Nephron (organoid): ENCODE results near the gene ASXL1.
"Not testable (repeated sequence)": the region's sequence is repeated elsewhere in the genome, so short reads cannot be mapped to it uniquely, and the experiment has no call there.

Experiments used
- H3K27ac Mint-ChIP-seq, 3 experiments: 2 replicates each; pipeline ENCODE4 v1.8.0; 2020; ENCODE audit warnings: mixed read lengths in 3 of 3, mild to moderate bottlenecking in 2 of 3, moderate library complexity in 1 of 3
- H3K27me3 Mint-ChIP-seq: 2 replicates; pipeline ENCODE4 v1.8.0; 2021; ENCODE audit warnings: low read depth, mild to moderate bottlenecking, moderate library complexity, mixed read lengths
- H3K36me3 Mint-ChIP-seq: 2 replicates; pipeline ENCODE4 v1.8.0; 2020; ENCODE audit warnings: low read depth, mixed read lengths
- H3K4me1 Mint-ChIP-seq: 2 replicates; pipeline ENCODE4 v1.8.0; 2020; ENCODE audit warnings: mixed read lengths
- H3K4me3 Mint-ChIP-seq, 3 experiments: 2 replicates each; pipeline ENCODE4 v1.8.0; 2020; ENCODE audit warnings: mild to moderate bottlenecking in 3 of 3, mixed read lengths in 3 of 3, moderate library complexity in 2 of 3
- H3K9me3 Mint-ChIP-seq: 2 replicates; pipeline ENCODE4 v1.8.0; 2020; ENCODE audit warnings: mixed read lengths
- TF ChIP-seq, protein P1 (sequence below), 3 experiments: fragments of 200-600 bp; sonication (generic); IDR thresholded peaks; one replicate each; pipeline ENCODE4 v1.5.0; 2021; ENCODE audit warnings: antibody characterized with exemption in 3 of 3; ENCODE audit not compliant: unreplicated experiment in 3 of 3

The ASXL1 gene

DNA sequence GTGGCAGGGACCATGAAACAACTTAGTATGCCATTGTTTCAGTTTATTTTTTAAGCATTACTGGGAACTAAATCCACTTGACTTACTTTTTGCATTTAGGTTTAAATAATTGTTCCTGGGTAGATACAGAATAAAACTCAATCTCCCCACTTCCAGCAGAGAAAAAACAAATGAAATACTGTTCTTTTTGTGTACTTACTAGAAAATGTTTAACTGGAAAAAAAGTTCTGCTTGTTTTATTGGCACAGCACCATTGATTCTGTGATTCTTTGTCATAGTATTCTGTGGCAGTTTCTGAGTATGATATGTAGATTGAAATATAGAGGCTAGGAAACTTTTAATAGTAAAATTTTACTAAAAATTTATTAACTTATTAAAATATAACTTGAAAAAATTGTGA is 10.2 kb downstream of the ASXL1 start:
- Mint-ChIP-seq H3K9me3 (no peaks in the 10 kb centered on the region), H3K27me3 (no peaks in the 10 kb centered on the region), H3K4me3 (no peak overlapping the region), H3K27ac (peak overlapping the region; percentile 32 to 61 (median 60)), H3K36me3 (peaks cover 26% of the 10 kb centered on the region), H3K4me1 (peaks cover 42% of the 10 kb centered on the region)
- TF ChIP-seq, protein P1, sequence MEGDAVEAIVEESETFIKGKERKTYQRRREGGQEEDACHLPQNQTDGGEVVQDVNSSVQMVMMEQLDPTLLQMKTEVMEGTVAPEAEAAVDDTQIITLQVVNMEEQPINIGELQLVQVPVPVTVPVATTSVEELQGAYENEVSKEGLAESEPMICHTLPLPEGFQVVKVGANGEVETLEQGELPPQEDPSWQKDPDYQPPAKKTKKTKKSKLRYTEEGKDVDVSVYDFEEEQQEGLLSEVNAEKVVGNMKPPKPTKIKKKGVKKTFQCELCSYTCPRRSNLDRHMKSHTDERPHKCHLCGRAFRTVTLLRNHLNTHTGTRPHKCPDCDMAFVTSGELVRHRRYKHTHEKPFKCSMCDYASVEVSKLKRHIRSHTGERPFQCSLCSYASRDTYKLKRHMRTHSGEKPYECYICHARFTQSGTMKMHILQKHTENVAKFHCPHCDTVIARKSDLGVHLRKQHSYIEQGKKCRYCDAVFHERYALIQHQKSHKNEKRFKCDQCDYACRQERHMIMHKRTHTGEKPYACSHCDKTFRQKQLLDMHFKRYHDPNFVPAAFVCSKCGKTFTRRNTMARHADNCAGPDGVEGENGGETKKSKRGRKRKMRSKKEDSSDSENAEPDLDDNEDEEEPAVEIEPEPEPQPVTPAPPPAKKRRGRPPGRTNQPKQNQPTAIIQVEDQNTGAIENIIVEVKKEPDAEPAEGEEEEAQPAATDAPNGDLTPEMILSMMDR (IDR thresholded peaks at IDR 0.05; ENCODE audit: unreplicated experiment in 3 of 3): no peak

DNA sequence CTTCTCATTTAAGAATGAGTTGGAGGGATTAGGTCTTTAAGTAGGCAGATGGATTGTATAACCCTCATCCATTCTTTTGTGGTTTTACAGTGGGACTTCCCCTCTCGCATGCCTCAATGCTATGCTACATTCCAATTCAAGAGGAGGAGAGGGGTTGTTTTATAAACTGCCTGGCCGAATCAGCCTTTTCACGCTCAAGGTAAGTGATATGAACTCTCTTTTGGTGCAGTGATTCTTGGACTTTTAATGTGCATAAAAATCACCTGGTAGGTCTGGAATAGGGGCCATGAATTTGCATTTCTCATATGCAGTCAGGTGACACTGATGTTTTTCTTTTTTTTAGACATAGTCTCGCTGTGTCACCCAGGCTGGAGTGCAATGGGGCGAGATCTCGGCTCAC is 10.8 kb downstream of the ASXL1 start:
- Mint-ChIP-seq H3K4me1 (peaks cover 37% of the 10 kb centered on the region), H3K4me3 (no peak overlapping the region), H3K9me3 (no peaks in the 10 kb centered on the region), H3K36me3 (peaks cover 26% of the 10 kb centered on the region), H3K27me3 (no peaks in the 10 kb centered on the region), H3K27ac (peak overlapping the region; percentile 32 to 59 (median 55))
- TF ChIP-seq, protein P1 (IDR thresholded peaks at IDR 0.05; ENCODE audit: unreplicated experiment in 3 of 3): no peak

DNA sequence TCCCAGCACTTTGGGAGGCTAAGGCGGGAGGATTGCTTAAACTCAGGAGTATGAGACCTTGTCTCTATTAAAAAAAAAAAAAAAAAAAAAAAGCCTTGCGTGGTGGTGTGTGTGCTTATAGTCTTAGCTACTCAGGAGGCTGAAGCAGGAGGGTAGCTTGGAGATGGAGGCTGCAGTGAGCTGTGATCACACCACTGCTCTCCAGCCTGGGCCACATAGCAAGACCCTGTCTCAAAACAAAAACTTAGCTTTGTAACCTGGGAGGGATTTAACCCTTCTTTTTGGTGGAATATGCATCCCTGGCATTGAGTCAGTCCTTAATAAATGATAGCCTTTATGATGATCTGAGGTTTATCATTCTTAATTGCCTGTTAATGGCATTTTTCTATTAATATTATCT is 12.8 kb downstream of the ASXL1 start:
- Mint-ChIP-seq H3K36me3 (peaks cover 28% of the 10 kb centered on the region), H3K9me3 (no peaks in the 10 kb centered on the region), H3K27me3 (no peaks in the 10 kb centered on the region), H3K4me1 (peaks cover 30% of the 10 kb centered on the region), H3K4me3 (no peak overlapping the region), H3K27ac (no peak overlapping the region)
- TF ChIP-seq, protein P1 (IDR thresholded peaks at IDR 0.05; ENCODE audit: unreplicated experiment in 3 of 3): no peak

DNA sequence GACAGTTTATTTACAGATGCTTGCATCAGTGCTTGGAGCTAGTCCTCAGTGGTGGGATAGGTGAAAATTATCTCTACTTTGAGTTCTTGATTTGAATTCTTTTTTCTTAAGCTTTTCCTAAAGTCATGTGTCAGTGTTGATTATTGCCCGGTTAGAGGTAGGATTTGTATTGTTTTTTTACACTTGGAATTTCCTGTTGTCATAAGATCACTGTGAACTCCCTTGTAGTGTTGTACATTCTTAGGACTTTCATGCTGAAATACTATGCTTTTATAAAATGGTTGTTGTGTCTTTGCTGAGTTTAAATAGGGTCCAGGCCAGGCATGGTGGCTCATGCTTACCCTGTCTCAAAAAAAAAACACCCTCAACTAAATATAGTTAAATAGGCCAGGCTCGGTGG is 20.3 kb downstream of the ASXL1 start:
- H3K9me3 Mint-ChIP-seq: no peaks in the 10 kb centered on the region
- H3K36me3 Mint-ChIP-seq: peaks cover 37% of the 10 kb centered on the region
- no peaks in the 10 kb centered on the region for H3K27me3 Mint-ChIP-seq
- H3K27ac Mint-ChIP-seq: peak overlapping the region in 1 of 3 experiments; percentile 14
- TF ChIP-seq, protein P1 (IDR thresholded peaks at IDR 0.05; ENCODE audit: unreplicated experiment in 3 of 3): no peak
- no peak overlapping the region for H3K4me3 Mint-ChIP-seq
- H3K4me1 Mint-ChIP-seq: no peaks in the 10 kb centered on the region

DNA sequence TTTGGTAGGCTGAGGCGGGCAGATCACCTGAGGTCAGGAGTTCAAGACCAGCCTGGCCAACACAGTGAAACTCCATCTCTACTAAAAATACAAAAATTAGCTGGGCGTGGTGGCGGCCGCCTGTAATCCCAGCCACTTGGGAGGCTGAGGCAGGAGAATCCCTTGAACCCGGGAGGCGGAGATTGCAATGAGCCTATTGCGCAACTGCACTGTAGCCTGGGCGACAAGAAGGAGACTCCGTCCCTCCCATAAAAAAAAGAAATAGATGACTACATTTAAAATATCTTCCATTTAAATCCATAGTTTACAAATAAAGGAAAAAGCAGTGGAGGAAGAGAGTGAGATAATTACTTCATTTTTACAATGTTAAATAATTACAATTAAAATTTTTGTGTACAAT is 21.9 kb downstream of the ASXL1 start:
- H3K36me3 Mint-ChIP-seq: peaks cover 41% of the 10 kb centered on the region

DNA sequence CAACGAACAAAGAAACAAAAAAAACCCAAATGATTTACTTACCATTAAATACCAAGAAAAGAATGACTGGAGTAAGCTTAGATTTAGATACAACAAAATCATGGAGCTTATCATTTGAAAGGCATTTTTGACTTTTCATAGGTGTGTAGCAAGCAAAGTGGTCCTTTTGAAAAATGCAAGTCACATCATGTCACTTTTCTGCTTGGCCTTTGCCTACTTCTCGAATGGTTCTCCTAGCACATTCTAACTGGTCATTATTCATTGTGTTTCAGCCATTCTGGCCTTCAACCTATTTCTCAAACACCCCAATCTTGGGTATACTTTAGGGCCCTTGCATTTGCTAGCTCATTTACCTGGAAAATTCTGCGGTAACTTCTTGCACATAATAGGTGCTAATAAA is 22.6 kb downstream of the ASXL1 start:
- Mint-ChIP-seq H3K27me3 (no peaks in the 10 kb centered on the region), H3K9me3 (no peaks in the 10 kb centered on the region), H3K4me3 (no peak overlapping the region), H3K36me3 (peaks cover 42% of the 10 kb centered on the region), H3K27ac (peak overlapping the region in 1 of 3 experiments; percentile 37), H3K4me1 (peaks cover 9% of the 10 kb centered on the region)
- TF ChIP-seq, protein P1 (IDR thresholded peaks at IDR 0.05; ENCODE audit: unreplicated experiment in 3 of 3): no peak

More for the DNA sequence above, 21.9 kb downstream of the ASXL1 start:
- not testable (repeated sequence) for H3K4me3 Mint-ChIP-seq, H3K4me1 Mint-ChIP-seq, H3K27me3 Mint-ChIP-seq, H3K9me3 Mint-ChIP-seq, H3K27ac Mint-ChIP-seq
